Spleen (tissue), 7 donors: Measurements from ENCODE around the gene PAPPA2.

Experiments used
- CTCF ChIP-seq, 11 experiments: fragments of 200-600 bp in 7 of 11; fragments of 450-650 bp in 4 of 11; sonication (generic) in 4 of 11; IDR thresholded peaks in 8 of 11; conservative IDR thresholded peaks in 3 of 11; 1 replicate in 7 of 11; 2 replicates in 4 of 11; pipeline versions ENCODE4 v1.4.0 to v1.8.0; 2016 to 2021; ENCODE audit warnings: antibody characterized with exemption in 11 of 11, inconsistent platforms in 4 of 11, mild to moderate bottlenecking in 1 of 11
- POLR2A ChIP-seq, 3 donors: fragments of 450-650 bp; IDR thresholded peaks; one replicate each; pipeline ENCODE4 v1.5.1; 2017; ENCODE audit warnings: antibody characterized with exemption in 3 of 3, mild to moderate bottlenecking in 1 of 3
- POLR2AphosphoS5 ChIP-seq, 3 donors: sonication (generic); formaldehyde crosslinking; IDR thresholded peaks; one replicate each; pipeline ENCODE4 v1.5.1; 2017; ENCODE audit warnings: antibody characterized with exemption in 3 of 3
- donor health status: DM: no; HTN: no; CAD: no; lungs with moderate emphysema.
- donor health status: DM: no; HTN: no; CAD: no.
- donor health status: DM: no; HTN: no; CAD: no.

GRCh38 chr1:176790786-176791185, 327.8 kb downstream of the PAPPA2 start:
- no peak for TF ChIP-seq POLR2AphosphoS5 (IDR thresholded peaks at IDR 0.05)
- TF ChIP-seq CTCF (IDR thresholded peaks at IDR 0.05 in 8 of 11, conservative IDR thresholded peaks at IDR 0.05 in 3 of 11), result no peak
- no peak for TF ChIP-seq POLR2A (IDR thresholded peaks at IDR 0.05)
